Erythroblast (primary cell): ENCODE data around the gene MRPL42.
"Not testable (repeated sequence)": the region's sequence is repeated elsewhere in the genome, so short reads cannot be mapped to it uniquely, and the experiment has no call there.

Experiments used
- DNase-seq, 2 experiments: peaks; one replicate each; lab custom pipeline; 2025; lab: John Stamatoyannopoulos, UW
- GATA1 ChIP-seq: IDR thresholded peaks from 2 replicates; pipeline ENCODE4 v1.6.1; 2011; ENCODE audit warnings: low read depth, mild to moderate bottlenecking, control low read depth, low read length, moderate library complexity
- POLR2A ChIP-seq: IDR thresholded peaks from 2 replicates; pipeline ENCODE4 v1.6.1; 2011; ENCODE audit warnings: mild to moderate bottlenecking, low read length

Gene MRPL42

GRCh38 chr12:93536111-93536765 is 68.9 kb downstream of the MRPL42 start:
- DNase-seq: no peak
- TF ChIP-seq GATA1: no peak
- no peak for TF ChIP-seq POLR2A

GRCh38 chr12:93536766-93537488 is 69.6 kb downstream of the MRPL42 start:
- no peak for DNase-seq
- TF ChIP-seq POLR2A (no peak), GATA1 (no peak)

GRCh38 chr12:93537769-93538168 is 70.5 kb downstream of the MRPL42 start:
- peak in 1 of 2 experiments; percentile 15 for DNase-seq
- no peak for TF ChIP-seq POLR2A
- no peak for TF ChIP-seq GATA1

- DNase-seq: no peak
- TF ChIP-seq GATA1 (no peak), POLR2A (no peak)
Observed at GRCh38 chr12:93539821-93540220, 72.5 kb downstream of the MRPL42 start.

- TF ChIP-seq GATA1 (no peak), POLR2A (no peak)
- no peak for DNase-seq
Observed at GRCh38 chr12:93540466-93540865, 73.2 kb downstream of the MRPL42 start.

- no peak for TF ChIP-seq GATA1
- no peak for TF ChIP-seq POLR2A
- DNase-seq: no peak
Observed at GRCh38 chr12:93541578-93542225, 74.4 kb downstream of the MRPL42 start.

GRCh38 chr12:93547778-93548177 is 80.5 kb downstream of the MRPL42 start:
- TF ChIP-seq POLR2A (no peak), GATA1 (no peak)

GRCh38 chr12:93549174-93549573 is 81.9 kb downstream of the MRPL42 start:
- no peak for TF ChIP-seq GATA1
- TF ChIP-seq POLR2A: no peak
- DNase-seq: no peak

More at GRCh38 chr12:93547778-93548177, 80.5 kb downstream of the MRPL42 start:
- DNase-seq: no peak

GRCh38 chr12:93550748-93551611 is 83.7 kb downstream of the MRPL42 start:
- no peak for TF ChIP-seq GATA1
- TF ChIP-seq POLR2A: no peak
- DNase-seq: no peak

GRCh38 chr12:93552427-93552826 is 85.1 kb downstream of the MRPL42 start:
- no peak for TF ChIP-seq POLR2A

GRCh38 chr12:93557879-93558278 is 90.6 kb downstream of the MRPL42 start:
- peak in 1 of 2 experiments; percentile 4 for DNase-seq

More at GRCh38 chr12:93552427-93552826, 85.1 kb downstream of the MRPL42 start:
- DNase-seq: no peak

- not testable (repeated sequence) for DNase-seq
Observed at GRCh38 chr12:93558685-93559084, 91.4 kb downstream of the MRPL42 start.

- no peak for TF ChIP-seq GATA1
- no peak for TF ChIP-seq POLR2A
- DNase-seq: peak; percentile 10 to 20
Observed at GRCh38 chr12:93563807-93564538, 96.7 kb downstream of the MRPL42 start.
